HCT116 (cell line): Measurements from ENCODE around the gene CCSER1. TPM values are rescaled to one million over a fixed set of nuclear protein-coding genes. Genes with fewer than 3 reads are reported as not detected.

Source experiments
- ATAC-seq: fragments of 200-7000 bp; cut with Tn5 transposase; 2 replicates; pipeline ENCODE4 v1.9.1; 2020; ENCODE audit warnings: mild to moderate bottlenecking, moderate library complexity
- BruUV-seq: library from RNA; stranded (reverse); fragments of 400-500 nt; replicated peaks from 2 replicates; lab custom pipeline; 2021; lab: Mats Ljungman, UMichigan
- CTCF ChIA-PET: fragments of 300-600 bp; sonication (Branson Sonifier 250); formaldehyde crosslinking; loops from one replicate; lab custom pipeline; 2021; ENCODE audit warnings: antibody characterized with exemption; lab: Charles Lee
- POLR2A ChIA-PET: fragments of 300-600, 350-600 bp; sonication (Branson Sonifier 250); formaldehyde crosslinking; loops from one replicate; lab custom pipeline; 2021; ENCODE audit warnings: antibody characterized with exemption; lab: Charles Lee
- RAD21 ChIA-PET, 2 experiments: fragments of 300-600 bp; sonication (Branson Sonifier 250); formaldehyde crosslinking; loops; one replicate each; lab custom pipeline; 2023; ENCODE audit warnings: low total read pairs in 2 of 2; ENCODE audit not compliant: uncharacterized antibody in 2 of 2, unreplicated experiment in 2 of 2, low non-redundant PET in 1 of 2; lab: Charles Lee
- DNase-seq: peaks from one replicate; pipeline ENCODE4 v3.0.0-alpha.2; 2010; ENCODE audit warnings: low read depth, low spot score
- H2AFZ ChIP-seq: fragments of 200-600 bp; shearing (Covaris generic), sonication (generic); 2 replicates; pipeline ENCODE4 v1.6.1; 2017; ENCODE audit warnings: low read depth, mixed run types, mixed read lengths, antibody characterized with exemption, low read length; ENCODE audit not compliant: poor library complexity, severe bottlenecking
- H3K27ac ChIP-seq: 2 replicates; pipeline ENCODE4 v1.5.1; 2012; ENCODE audit warnings: low read depth, low read length
- H3K27me3 ChIP-seq: fragments of 200-600 bp; sonication (generic); 2 replicates; pipeline ENCODE4 v1.6.1; 2016; ENCODE audit warnings: mixed run types, low read length, mixed read lengths; ENCODE audit not compliant: insufficient read depth
- H3K36me3 ChIP-seq, 2 experiments: fragments of 200-500 bp in 1 of 2; fragments of 200-600 bp in 1 of 2; sonication (Bioruptor generic) in 1 of 2; sonication (generic) in 1 of 2; 2 replicates each; pipeline versions ENCODE4 v1.5.1 to v1.6.1; 2014 to 2016; ENCODE audit warnings: low read length in 2 of 2, inconsistent platforms in 1 of 2, mixed read lengths in 1 of 2, mixed run types in 1 of 2; ENCODE audit not compliant: insufficient read depth in 2 of 2, control insufficient read depth in 1 of 2
- H3K4me1 ChIP-seq, 2 experiments: fragments of 200-600 bp in 1 of 2; sonication (generic) in 1 of 2; 2 replicates each; pipeline versions ENCODE4 v1.5.1 to v1.6.1; 2012 to 2017; ENCODE audit warnings: low read length in 2 of 2, inconsistent platforms in 1 of 2, mild to moderate bottlenecking in 1 of 2, mixed read lengths in 1 of 2, mixed run types in 1 of 2, moderate library complexity in 1 of 2; ENCODE audit not compliant: insufficient read depth in 2 of 2, control insufficient read depth in 1 of 2
- H3K4me2 ChIP-seq: fragments of 200-600 bp; sonication (generic); 2 replicates; pipeline ENCODE4 v1.6.1; 2017; ENCODE audit warnings: mixed run types, low read length, mixed read lengths
- H3K4me3 ChIP-seq, 2 experiments: fragments of 200-600 bp in 1 of 2; sonication (generic) in 1 of 2; replicated peaks in 1 of 2; 2 replicates each; pipeline ENCODE4 v1.5.1; 2011 to 2016; ENCODE audit warnings: low read length in 2 of 2, control low read depth in 1 of 2, low read depth in 1 of 2, mild to moderate bottlenecking in 1 of 2, mixed read lengths in 1 of 2, mixed run types in 1 of 2
- H3K79me2 ChIP-seq: fragments of 200-600 bp; sonication (generic); 2 replicates; pipeline ENCODE4 v1.6.1; 2017; ENCODE audit warnings: mild to moderate bottlenecking, mixed run types, low read length, moderate library complexity, mixed read lengths; ENCODE audit not compliant: insufficient read depth
- H3K9ac ChIP-seq: fragments of 200-600 bp; sonication (generic); 2 replicates; pipeline ENCODE4 v1.6.1; 2016; ENCODE audit warnings: low read length, mixed read lengths
- H3K9me2 ChIP-seq: fragments of 200-600 bp; sonication (generic), shearing (Covaris generic); 2 replicates; pipeline ENCODE4 v1.6.1; 2017; ENCODE audit warnings: mixed run types, mild to moderate bottlenecking, moderate library complexity; ENCODE audit not compliant: insufficient read depth
- H3K9me3 ChIP-seq, 2 experiments: fragments of 200-500 bp in 1 of 2; fragments of 200-600 bp in 1 of 2; sonication (Bioruptor generic) in 1 of 2; sonication (generic) in 1 of 2; 2 replicates each; pipeline ENCODE4 v1.6.1; 2014 to 2017; ENCODE audit warnings: low read length in 2 of 2, mixed read lengths in 2 of 2, inconsistent platforms in 1 of 2, low read depth in 1 of 2, mild to moderate bottlenecking in 1 of 2, mixed run types in 1 of 2, moderate library complexity in 1 of 2; ENCODE audit not compliant: control insufficient read depth in 1 of 2, insufficient read depth in 1 of 2
- H4K20me1 ChIP-seq: fragments of 200-600 bp; sonication (generic), shearing (Covaris generic); 2 replicates; pipeline ENCODE4 v1.6.1; 2017; ENCODE audit warnings: mixed run types, mild to moderate bottlenecking, moderate library complexity; ENCODE audit not compliant: insufficient read depth
- CEBPB ChIP-seq: IDR thresholded peaks from 2 replicates; pipeline ENCODE4 v1.6.1; 2012; ENCODE audit warnings: low read depth
- EZH2 ChIP-seq: fragments of 200-600 bp; sonication (generic); IDR thresholded peaks from 2 replicates; pipeline ENCODE4 v1.6.1; 2017; ENCODE audit warnings: antibody characterized with exemption, mixed run types
- EZH2phosphoT487 ChIP-seq: fragments of 200-600 bp; IDR thresholded peaks from 2 replicates; pipeline ENCODE4 v1.6.1; 2018; ENCODE audit warnings: antibody characterized with exemption, borderline replicate concordance
- FOSL1 ChIP-seq: IDR thresholded peaks from 2 replicates; pipeline ENCODE4 v1.6.1; 2012; ENCODE audit warnings: low read depth
- JUND ChIP-seq: IDR thresholded peaks from 2 replicates; pipeline ENCODE4 v1.6.1; 2012
- POLR2A ChIP-seq: IDR thresholded peaks from 2 replicates; pipeline ENCODE4 v1.7.0; 2011; ENCODE audit warnings: borderline replicate concordance; ENCODE audit not compliant: insufficient read depth, insufficient read length; ENCODE audit errors: extremely low read depth
- POLR2AphosphoS5 ChIP-seq: IDR thresholded peaks from 2 replicates; pipeline ENCODE4 v1.6.1; 2011; ENCODE audit warnings: mild to moderate bottlenecking, low read depth, low read length, moderate library complexity
- RAD21 ChIP-seq: IDR thresholded peaks from 2 replicates; pipeline ENCODE4 v1.6.1; 2012; ENCODE audit warnings: low read depth, mild to moderate bottlenecking
- SIN3A ChIP-seq: IDR thresholded peaks from 2 replicates; pipeline ENCODE4 v1.6.1; 2012; ENCODE audit warnings: low read depth
- SP1 ChIP-seq: IDR thresholded peaks from 2 replicates; pipeline ENCODE4 v1.6.1; 2012; ENCODE audit warnings: low read depth
- SRF ChIP-seq: IDR thresholded peaks from 2 replicates; pipeline ENCODE4 v1.6.1; 2012; ENCODE audit warnings: low read depth
- ZFX ChIP-seq: fragments of 450-650 bp; IDR thresholded peaks from 2 replicates; pipeline ENCODE4 v1.6.1; 2017
- intact Hi-C: fragments of 100-400 bp; cut with micrococcal nuclease; formaldehyde crosslinking; loops from 2 replicates; pipeline ENCODE4 v1.10.0; 2022
- total RNA-seq: library from RNA; stranded (reverse); gene quantifications from one replicate; pipeline ENCODE4 v1.2.1, GENCODE V29; 2021; ENCODE audit not compliant: unreplicated experiment
- TF ChIP-seq, protein P1 (sequence below): IDR thresholded peaks from 2 replicates; pipeline ENCODE4 v1.6.1; 2011; ENCODE audit warnings: mild to moderate bottlenecking, low read length, moderate library complexity; ENCODE audit not compliant: insufficient replicate concordance; ENCODE audit errors: extremely low read depth
- TF ChIP-seq, protein P2 (sequence below): IDR thresholded peaks from 2 replicates; pipeline ENCODE4 v1.6.1; 2012
- TF ChIP-seq, protein P3 (sequence below): IDR thresholded peaks from 2 replicates; pipeline ENCODE4 v1.6.1; 2012; ENCODE audit warnings: low read depth

Gene CCSER1
- total RNA-seq, 1 experiment from 2014 or later, result 6.7 TPM

DNA sequence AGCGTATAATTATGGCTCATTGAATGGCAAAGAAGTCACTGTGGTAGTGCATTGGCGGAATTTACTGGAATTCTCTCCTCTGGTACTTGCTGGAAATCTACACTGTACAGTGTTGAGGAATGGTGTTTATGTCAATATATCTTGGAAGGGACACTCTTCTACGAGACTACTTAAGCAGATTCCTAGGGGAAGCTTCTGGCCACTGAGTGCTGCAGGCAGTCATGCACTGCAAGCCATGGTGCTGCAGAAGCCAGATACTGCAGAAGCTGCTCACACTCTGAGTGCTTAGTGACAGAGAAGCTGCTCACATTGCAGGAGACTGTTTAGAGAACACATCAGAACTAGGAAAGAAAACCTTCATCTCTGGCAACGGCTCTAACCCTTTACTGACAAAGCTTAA is 725.0 kb downstream of the CCSER1 start:
- Histone ChIP-seq H3K4me1 (no peaks in the 10 kb centered on the region), H3K36me3 (no peaks in the 10 kb centered on the region), H3K27me3 (no peaks in the 10 kb centered on the region), H3K79me2 (no peaks in the 10 kb centered on the region), H3K9me3 (no peaks in the 10 kb centered on the region), H3K4me3 (no peak overlapping the region), H3K9me2 (no peaks in the 10 kb centered on the region), H3K27ac (no peak overlapping the region), H3K9ac (no peak overlapping the region), H3K4me2 (no peak overlapping the region), H2AFZ (no peak overlapping the region), H4K20me1 (no peaks in the 10 kb centered on the region)
- TF ChIP-seq, protein P1, sequence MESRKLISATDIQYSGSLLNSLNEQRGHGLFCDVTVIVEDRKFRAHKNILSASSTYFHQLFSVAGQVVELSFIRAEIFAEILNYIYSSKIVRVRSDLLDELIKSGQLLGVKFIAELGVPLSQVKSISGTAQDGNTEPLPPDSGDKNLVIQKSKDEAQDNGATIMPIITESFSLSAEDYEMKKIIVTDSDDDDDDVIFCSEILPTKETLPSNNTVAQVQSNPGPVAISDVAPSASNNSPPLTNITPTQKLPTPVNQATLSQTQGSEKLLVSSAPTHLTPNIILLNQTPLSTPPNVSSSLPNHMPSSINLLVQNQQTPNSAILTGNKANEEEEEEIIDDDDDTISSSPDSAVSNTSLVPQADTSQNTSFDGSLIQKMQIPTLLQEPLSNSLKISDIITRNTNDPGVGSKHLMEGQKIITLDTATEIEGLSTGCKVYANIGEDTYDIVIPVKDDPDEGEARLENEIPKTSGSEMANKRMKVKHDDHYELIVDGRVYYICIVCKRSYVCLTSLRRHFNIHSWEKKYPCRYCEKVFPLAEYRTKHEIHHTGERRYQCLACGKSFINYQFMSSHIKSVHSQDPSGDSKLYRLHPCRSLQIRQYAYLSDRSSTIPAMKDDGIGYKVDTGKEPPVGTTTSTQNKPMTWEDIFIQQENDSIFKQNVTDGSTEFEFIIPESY, result no peak
- TF ChIP-seq CEBPB, result no peak
- TF ChIP-seq EZH2, result no peak
- TF ChIP-seq SP1, result no peak
- CTCF ChIA-PET, result no interaction called here
- no peak for ATAC-seq
- POLR2A ChIA-PET, result no interaction called here
- no peak for DNase-seq
- intact Hi-C loops, result no loop called here
- RAD21 ChIA-PET, result no interaction called here
- no TSS peak for BruUV-seq

DNA sequence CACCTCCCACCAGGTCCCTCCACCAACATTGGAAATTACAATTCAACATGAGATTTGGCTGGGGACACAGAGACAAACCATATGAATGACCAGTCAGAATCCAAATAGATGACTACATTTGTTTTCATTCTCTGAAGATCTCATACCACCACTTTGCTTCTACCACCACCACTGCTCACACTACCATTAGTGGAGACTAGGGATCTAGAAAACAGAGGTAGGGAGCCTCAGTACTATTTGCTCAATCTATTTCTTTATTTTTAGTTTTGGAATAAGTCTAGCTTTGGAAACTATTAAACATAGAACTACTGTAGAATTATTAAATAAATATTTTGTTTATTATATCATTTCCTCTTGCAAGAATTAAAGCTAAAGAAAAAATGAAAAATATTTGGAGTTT is 727.9 kb downstream of the CCSER1 start:
- no peak overlapping the region for H3K4me3 ChIP-seq
- no peak overlapping the region for H3K4me2 ChIP-seq
- no TSS peak for BruUV-seq
- no peaks in the 10 kb centered on the region for H3K4me1 ChIP-seq
- no peaks in the 10 kb centered on the region for H3K27me3 ChIP-seq
- H4K20me1 ChIP-seq, result no peaks in the 10 kb centered on the region
- H3K9me3 ChIP-seq, result no peaks in the 10 kb centered on the region
- POLR2A ChIA-PET, result no interaction called here
- no peak overlapping the region for H3K9ac ChIP-seq
- DNase-seq, result no peak
- no peak for ATAC-seq
- RAD21 ChIA-PET, result no interaction called here
- no peaks in the 10 kb centered on the region for H3K9me2 ChIP-seq
- no peak overlapping the region for H3K27ac ChIP-seq
- intact Hi-C loops, result no loop called here
- H3K36me3 ChIP-seq, result no peaks in the 10 kb centered on the region
- H2AFZ ChIP-seq, result no peak overlapping the region
- CTCF ChIA-PET, result no interaction called here
- H3K79me2 ChIP-seq, result no peaks in the 10 kb centered on the region
- TF ChIP-seq, protein P1, result no peak
- TF ChIP-seq SP1 (no peak), POLR2A (no peak), POLR2AphosphoS5 (no peak), RAD21 (no peak), CEBPB (no peak), FOSL1 (no peak), SIN3A (no peak), EZH2phosphoT487 (no peak), JUND (no peak), SRF (no peak), ZFX (no peak)
- TF ChIP-seq, protein P2, sequence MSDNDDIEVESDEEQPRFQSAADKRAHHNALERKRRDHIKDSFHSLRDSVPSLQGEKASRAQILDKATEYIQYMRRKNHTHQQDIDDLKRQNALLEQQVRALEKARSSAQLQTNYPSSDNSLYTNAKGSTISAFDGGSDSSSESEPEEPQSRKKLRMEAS, result no peak
- TF ChIP-seq, protein P3, sequence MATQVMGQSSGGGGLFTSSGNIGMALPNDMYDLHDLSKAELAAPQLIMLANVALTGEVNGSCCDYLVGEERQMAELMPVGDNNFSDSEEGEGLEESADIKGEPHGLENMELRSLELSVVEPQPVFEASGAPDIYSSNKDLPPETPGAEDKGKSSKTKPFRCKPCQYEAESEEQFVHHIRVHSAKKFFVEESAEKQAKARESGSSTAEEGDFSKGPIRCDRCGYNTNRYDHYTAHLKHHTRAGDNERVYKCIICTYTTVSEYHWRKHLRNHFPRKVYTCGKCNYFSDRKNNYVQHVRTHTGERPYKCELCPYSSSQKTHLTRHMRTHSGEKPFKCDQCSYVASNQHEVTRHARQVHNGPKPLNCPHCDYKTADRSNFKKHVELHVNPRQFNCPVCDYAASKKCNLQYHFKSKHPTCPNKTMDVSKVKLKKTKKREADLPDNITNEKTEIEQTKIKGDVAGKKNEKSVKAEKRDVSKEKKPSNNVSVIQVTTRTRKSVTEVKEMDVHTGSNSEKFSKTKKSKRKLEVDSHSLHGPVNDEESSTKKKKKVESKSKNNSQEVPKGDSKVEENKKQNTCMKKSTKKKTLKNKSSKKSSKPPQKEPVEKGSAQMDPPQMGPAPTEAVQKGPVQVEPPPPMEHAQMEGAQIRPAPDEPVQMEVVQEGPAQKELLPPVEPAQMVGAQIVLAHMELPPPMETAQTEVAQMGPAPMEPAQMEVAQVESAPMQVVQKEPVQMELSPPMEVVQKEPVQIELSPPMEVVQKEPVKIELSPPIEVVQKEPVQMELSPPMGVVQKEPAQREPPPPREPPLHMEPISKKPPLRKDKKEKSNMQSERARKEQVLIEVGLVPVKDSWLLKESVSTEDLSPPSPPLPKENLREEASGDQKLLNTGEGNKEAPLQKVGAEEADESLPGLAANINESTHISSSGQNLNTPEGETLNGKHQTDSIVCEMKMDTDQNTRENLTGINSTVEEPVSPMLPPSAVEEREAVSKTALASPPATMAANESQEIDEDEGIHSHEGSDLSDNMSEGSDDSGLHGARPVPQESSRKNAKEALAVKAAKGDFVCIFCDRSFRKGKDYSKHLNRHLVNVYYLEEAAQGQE, result no peak
